Heart right ventricle (tissue), 16 donors: ENCODE data around the gene TOMM40L. TPM values are rescaled to one million over a fixed set of nuclear protein-coding genes. Genes with fewer than 3 reads are reported as not detected.
A peak's percentile ranks its signal among the peaks of the same experiment; 100 is the strongest.

ENCODE experiments used
- ATAC-seq, 8 donors: fragments of 200-7000 bp; cut with Tn5 transposase; one replicate each; pipeline ENCODE4 v1.9.1; 2020; ENCODE audit warnings: mild to moderate bottlenecking in 8 of 8, moderate library complexity in 8 of 8, moderate number of reproducible peaks in 1 of 8
- DNase-seq, 2 donors: peaks; one replicate each; pipeline ENCODE4 v3.0.0-alpha.2; 2020
- H3K27ac ChIP-seq, 10 donors: fragments of 200-600 bp; sonication (generic) in 2 of 10; one replicate each; pipeline versions ENCODE4 v1.5.0 to v1.8.0; 2020 to 2022; ENCODE audit warnings: mild to moderate bottlenecking in 3 of 10
- H3K27me3 ChIP-seq, 7 donors: fragments of 200-600 bp; one replicate each; pipeline ENCODE4 v1.8.0; 2021 to 2022; ENCODE audit warnings: mild to moderate bottlenecking in 2 of 7
- H3K36me3 ChIP-seq, 9 donors: fragments of 200-600 bp; sonication (generic) in 1 of 9; one replicate each; pipeline versions ENCODE4 v1.5.0 to v1.8.0; 2020 to 2022; ENCODE audit warnings: mild to moderate bottlenecking in 2 of 9
- H3K4me1 ChIP-seq, 9 donors: fragments of 200-600 bp; sonication (generic) in 1 of 9; one replicate each; pipeline versions ENCODE4 v1.5.0 to v1.8.0; 2020 to 2022; ENCODE audit warnings: mild to moderate bottlenecking in 4 of 9
- H3K4me3 ChIP-seq, 10 donors: fragments of 200-600 bp; sonication (generic) in 2 of 10; one replicate each; pipeline versions ENCODE4 v1.5.0 to v1.8.0; 2020 to 2022; ENCODE audit warnings: mild to moderate bottlenecking in 7 of 10, moderate library complexity in 2 of 10
- H3K9me3 ChIP-seq, 11 donors: fragments of 200-600 bp in 10 of 11; sonication (generic) in 2 of 11; one replicate each; pipeline versions ENCODE4 v1.5.0 to v1.8.0; 2013 to 2022; ENCODE audit warnings: mild to moderate bottlenecking in 2 of 11, control low read depth in 1 of 11, moderate library complexity in 1 of 11
- CTCF ChIP-seq, 9 donors: fragments of 200-600 bp; sonication (generic) in 2 of 9; IDR thresholded peaks; one replicate each; pipeline versions ENCODE4 v1.5.0 to v1.8.0; 2021 to 2022; ENCODE audit warnings: antibody characterized with exemption in 9 of 9, mild to moderate bottlenecking in 5 of 9, moderate library complexity in 1 of 9
- WGBS, 2 donors: extraction: QIAGEN DNeasy Blood & Tissue Kit; methylation state at CpG; one replicate each; pipeline ENCODE4 v1.1.7; 2013; ENCODE audit warnings: inconsistent platforms in 1 of 2; 5-methylcytosine and 5-hydroxymethylcytosine counted together
- intact Hi-C, 10 donors: fragments of 100-400 bp; cut with DNase I; formaldehyde crosslinking; loops; one replicate each; pipeline versions ENCODE4 v1.11.1 to v1.14.2; 2022
- polyA plus RNA-seq, 2 donors: library from polyadenylated mRNA; stranded (reverse); fragments of 200-250 nt; gene quantifications; one replicate each; pipeline ENCODE4 v1.2.3, GENCODE V29; 2013
- total RNA-seq, 10 donors: library from RNA; stranded (reverse); fragmentation: NEBNext Ultra II Directional in 3 of 10; extraction: Animal tissue kit (Norgen Biotek cat#: 25700) in 3 of 10; gene quantifications; one replicate each; pipeline versions ENCODE4 v1.2.1 to v1.2.4, GENCODE V29; 2021 to 2023
- donor health status: Arrhythmogenic right ventricular cardiomyopathy.
- donor health status: ischemic (EF 13 %, LVEDD 7.1; RV severe dilation, severe dysfunction).
- donor health status: healthy with polysubstance abuse.
- donor health status: DM: no; HTN: yes; CAD: no.
- donor health status: DM: no; HTN: no; CAD: no.
- donor health status: ischemic (EF 25% LVEDD 6.9; RV normal size, moderate dysfunction).
- donor health status: ischemic (EF 25% LVEDD 5.7; RV mildly dilated, moderate dysfunction).
- donor health status: healthy.
- donor health status: DM: yes; HTN: yes; CAD: no.
- donor health status: Ischemic cardiomyopathy.
- donor health status: ischemic (EF 35%, LVEDD 5.7; RV mildly dilated, moderate dysfunction).
- donor health status: nonischemic (EF 11% LVEDD 7.7; RV severe dilation, severe dysfunction).
- donor health status: DM: yes; HTN: yes; CAD: no.
- donor health status: PGD.
- donor health status: ischemic (EF 29% LVEDD 5.4; RV normal size, mild dysfunction).
- donor health status: nonischemic (EF 23%, LVEDD 6.1; RV moderate dilation, normal function).

Gene TOMM40L
- total and polyA plus RNA-seq, 12 donors, result 17.6 to 37.6 (median 32.8) TPM

DNA sequence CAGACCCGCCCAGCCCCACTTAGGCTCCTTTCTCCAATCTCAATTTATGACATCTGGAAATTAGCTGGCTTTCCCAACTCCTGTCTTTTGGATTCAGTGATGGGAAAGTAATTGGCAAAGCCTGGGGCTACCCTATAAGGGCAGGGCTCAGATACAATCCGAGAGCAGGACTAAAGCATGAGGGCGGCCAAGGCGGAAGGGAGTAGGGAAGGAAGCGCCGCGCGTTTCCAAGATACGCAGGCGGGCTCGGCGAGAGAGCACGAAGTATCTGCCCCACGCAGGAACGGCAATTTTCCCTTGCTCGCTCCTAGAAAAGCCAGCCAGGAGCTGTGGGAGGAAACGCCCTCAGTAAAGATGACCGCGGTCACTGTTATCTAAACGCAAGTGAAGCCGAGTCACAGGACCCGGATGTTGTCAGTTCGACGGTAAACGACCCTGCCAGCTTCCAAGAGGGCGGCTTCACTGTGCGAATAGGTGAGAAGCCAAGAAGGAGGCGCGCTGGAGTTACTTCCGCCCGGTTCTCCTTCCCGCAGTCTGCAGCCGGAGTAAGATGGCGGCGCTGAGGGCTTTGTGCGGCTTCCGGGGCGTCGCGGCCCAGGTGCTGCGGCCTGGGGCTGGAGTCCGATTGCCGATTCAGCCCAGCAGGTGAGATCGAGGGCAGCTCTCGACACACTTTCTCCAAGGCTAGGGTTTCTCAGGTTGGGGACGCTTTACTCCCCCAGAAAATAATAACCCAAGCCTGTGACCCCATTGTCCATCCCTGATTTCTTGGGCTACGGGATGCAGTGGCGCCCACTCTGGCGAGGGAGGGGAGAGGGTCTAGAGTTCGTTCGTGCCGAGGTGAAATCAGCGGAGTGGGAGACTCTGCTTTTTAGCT, 23.8 kb upstream of the TOMM40L start, which contains the start of gene NDUFS2:
NDUFS2 (plus strand) TSS at position 532 of the 877 bp plus-strand sequence; CDS start at position 551, 19 bp downstream.
- peak; percentile 79 to 91 (median 88) for ATAC-seq
- H3K4me1 ChIP-seq, result peaks cover 48 to 92% (median 85%) of the 10 kb centered on the region in 9 donors
- H3K27ac ChIP-seq, result peak within 1 kb of the TSS; percentile 93 to 100 (median 98)
- H3K4me3 ChIP-seq, result peak within 1 kb of the TSS; percentile 72 to 94 (median 85)
- no peaks in the 10 kb centered on the region for H3K9me3 ChIP-seq
- no peaks in the 10 kb centered on the region for H3K27me3 ChIP-seq
- H3K36me3 ChIP-seq, result peaks cover 0 to 38% (median 13%) of the 10 kb centered on the region in 9 donors
- peak; percentile 95 to 99 for DNase-seq
- intact Hi-C loops, result loop anchor here in 2 of 10 donors (1.0 to 2.0 kb wide), 3 partner anchors 24 to 69 kb away; partner anchors contain the start of genes TOMM40L (in 2 of the 2) and DEDD (in 1 of the 2)
- 1% methylated on average over 53 of the region's 53 CpGs for WGBS, 2 donors
- peak in 2 of 9 donors; percentile 10 to 21 for TF ChIP-seq CTCF (IDR thresholded peaks at IDR 0.05)

DNA sequence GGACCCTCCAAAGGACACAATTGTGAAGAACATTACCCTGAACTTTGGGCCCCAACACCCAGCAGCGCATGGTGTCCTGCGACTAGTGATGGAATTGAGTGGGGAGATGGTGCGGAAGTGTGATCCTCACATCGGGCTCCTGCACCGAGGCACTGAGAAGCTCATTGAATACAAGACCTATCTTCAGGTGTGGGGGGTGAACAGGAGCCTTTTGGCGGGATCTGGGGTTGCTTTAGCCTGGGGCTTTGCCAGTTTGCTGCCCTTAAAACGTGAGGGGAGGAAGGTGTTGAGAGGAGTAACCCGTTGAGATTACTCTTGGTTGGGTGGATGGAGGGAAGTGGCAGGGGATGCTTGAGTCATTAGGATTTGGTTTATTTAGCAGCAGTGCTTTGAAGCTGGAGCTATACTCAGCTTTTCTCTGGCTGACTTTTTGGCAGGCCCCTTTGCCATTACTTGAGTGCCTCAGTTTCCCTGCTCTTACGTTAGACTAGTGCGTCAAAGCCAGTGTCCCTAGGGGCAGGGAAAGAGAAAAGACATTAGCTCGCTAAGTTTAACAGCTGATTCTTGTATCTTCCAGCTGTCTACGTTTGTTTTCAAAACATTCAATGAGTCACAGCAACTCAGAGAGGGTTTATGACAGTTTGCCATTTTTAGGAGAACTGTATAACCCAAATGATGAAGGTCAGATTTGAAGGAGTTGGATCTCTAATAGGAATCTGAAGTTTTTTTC, 19.3 kb upstream of the TOMM40L start:
- peak in 6 of 8 donors; percentile 1 to 30 (median 12) for ATAC-seq
- DNase-seq, result peak in 1 of 2 donors; percentile 74
- TF ChIP-seq CTCF (IDR thresholded peaks at IDR 0.05), result no peak
- peaks cover 15 to 82% (median 66%) of the 10 kb centered on the region in 9 donors for H3K4me1 ChIP-seq
- 65 to 72% methylated on average over 12 of the region's 12 CpGs for WGBS, 2 donors
- no peak overlapping the region for H3K4me3 ChIP-seq
- no peaks in the 10 kb centered on the region for H3K9me3 ChIP-seq
- H3K27ac ChIP-seq, result peak overlapping the region; percentile 67 to 100 (median 83)
- intact Hi-C loops, result loop anchor here in 2 of 10 donors (5.0 kb wide), 1 partner anchor 176 kb away; no protein-coding TSS in a partner anchor
- no peaks in the 10 kb centered on the region for H3K27me3 ChIP-seq
- peaks cover 0 to 83% (median 48%) of the 10 kb centered on the region in 9 donors for H3K36me3 ChIP-seq

DNA sequence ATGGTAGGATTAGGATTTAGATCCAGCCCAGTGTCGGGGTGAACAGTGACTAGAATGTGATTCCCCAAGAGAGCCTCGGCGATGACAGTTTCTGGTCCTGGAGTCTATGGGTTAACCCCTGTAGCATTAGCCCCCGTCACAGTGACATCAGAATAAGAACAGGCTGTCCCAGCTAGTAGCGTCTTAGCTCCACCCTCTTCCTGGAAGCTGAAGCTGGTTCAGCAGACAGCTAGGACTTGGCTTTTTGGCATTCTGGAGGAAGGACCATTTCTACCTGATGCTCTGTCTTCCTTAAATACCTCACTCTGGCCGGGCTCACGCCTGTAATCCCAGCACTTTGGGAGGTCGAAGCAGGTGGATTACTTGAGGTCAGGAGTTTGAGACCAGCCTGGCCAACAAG, 18.7 kb upstream of the TOMM40L start:
- 53 to 56% methylated on average over 8 of the region's 8 CpGs for WGBS, 2 donors
- DNase-seq, result peak in 1 of 2 donors; percentile 77
- intact Hi-C loops, result loop anchor here in 2 of 10 donors (5.0 kb wide), 1 partner anchor 175 kb away; no protein-coding TSS in a partner anchor
- Histone ChIP-seq H3K4me3 (peak overlapping the region in 2 of 10 donors; percentile 15 to 18), H3K27ac (peak overlapping the region; percentile 67 to 100 (median 83)), H3K4me1 (peaks cover 15 to 78% (median 66%) of the 10 kb centered on the region in 9 donors), H3K36me3 (peaks cover 0 to 89% (median 54%) of the 10 kb centered on the region in 9 donors), H3K27me3 (no peaks in the 10 kb centered on the region), H3K9me3 (no peaks in the 10 kb centered on the region)
- peak; percentile 40 to 88 (median 73) for ATAC-seq
- no peak for TF ChIP-seq CTCF (IDR thresholded peaks at IDR 0.05)
